Measurements from ENCODE around the gene SFXN5.
A peak's percentile ranks its signal among the peaks of the same experiment; 100 is the strongest.

Gene SFXN5

GRCh38 chr2:73043276-73043675 is 28.2 kb downstream of the SFXN5 start:
- no peak for DNase-seq

DNA sequence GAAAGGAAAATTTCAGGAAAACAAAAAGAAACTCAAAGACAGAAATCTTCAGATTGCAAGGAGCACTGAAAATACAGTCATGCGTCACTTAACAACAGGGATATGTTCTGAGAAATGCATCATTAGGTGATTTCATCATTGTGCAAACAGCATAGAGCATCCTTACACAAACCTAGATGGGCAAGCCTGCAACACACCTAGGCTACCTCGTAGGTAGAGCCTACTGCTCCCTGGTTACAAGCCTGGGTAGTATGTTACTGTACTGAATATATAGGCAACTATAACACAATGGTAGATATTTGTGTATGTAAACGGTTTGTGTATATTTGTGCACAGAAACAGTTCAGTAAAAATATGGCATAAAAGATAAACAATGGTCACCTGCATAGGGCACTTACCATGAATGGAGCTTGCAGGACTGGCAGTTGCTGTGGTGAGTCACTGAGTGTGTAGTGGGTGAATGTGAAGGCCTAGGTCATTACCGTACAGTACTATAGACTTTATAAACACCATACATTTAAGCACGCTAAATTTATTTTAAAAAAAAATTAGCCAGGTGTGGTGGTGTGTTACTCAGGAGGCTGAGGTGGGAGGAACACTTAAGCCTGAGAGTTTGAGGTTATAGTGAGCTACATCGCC is 33.4 kb downstream of the SFXN5 start:
- no peak for DNase-seq

GRCh38 chr2:73036766-73037165 is 34.7 kb downstream of the SFXN5 start:
- no peak for DNase-seq

DNA sequence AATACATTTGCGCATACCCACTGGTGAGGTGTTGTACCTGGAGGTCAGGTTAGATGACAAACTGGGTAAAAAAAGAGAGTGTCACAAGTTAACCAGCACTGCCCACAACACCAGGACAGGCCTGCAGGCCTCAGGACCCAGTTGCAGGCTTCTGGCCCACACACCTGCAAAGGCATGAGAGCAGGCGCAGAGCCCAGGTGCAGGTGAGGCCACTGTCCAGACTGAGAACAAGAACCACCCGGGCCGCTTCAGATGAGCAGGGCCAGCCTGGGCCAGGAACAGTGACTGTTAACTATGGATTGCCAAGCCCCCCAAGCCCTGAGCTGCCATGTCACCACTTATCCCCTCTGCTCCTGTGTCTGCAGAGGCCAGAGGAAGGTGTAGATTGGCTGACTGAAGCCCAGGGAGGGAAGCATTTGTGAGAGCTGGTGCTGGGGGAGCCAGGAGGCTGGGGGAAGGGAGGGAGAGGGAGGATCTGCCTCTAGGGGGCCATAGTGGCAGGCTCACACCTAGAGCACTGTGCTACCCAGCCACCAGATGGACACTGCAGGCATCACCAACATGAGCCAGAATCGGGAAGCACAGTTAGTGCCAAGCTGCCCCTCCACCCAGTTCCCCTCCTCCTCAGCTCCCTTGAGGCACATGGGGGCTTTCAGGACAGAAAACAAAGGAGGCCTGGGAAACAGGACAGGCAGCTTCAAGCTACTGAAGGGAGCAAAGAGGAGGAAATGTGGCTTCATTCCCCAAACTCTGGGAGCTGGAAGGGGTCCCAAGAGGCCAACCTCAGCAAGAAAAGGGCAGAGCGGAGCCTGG is 35.4 kb downstream of the SFXN5 start:
- DNase-seq, result no peak

DNA sequence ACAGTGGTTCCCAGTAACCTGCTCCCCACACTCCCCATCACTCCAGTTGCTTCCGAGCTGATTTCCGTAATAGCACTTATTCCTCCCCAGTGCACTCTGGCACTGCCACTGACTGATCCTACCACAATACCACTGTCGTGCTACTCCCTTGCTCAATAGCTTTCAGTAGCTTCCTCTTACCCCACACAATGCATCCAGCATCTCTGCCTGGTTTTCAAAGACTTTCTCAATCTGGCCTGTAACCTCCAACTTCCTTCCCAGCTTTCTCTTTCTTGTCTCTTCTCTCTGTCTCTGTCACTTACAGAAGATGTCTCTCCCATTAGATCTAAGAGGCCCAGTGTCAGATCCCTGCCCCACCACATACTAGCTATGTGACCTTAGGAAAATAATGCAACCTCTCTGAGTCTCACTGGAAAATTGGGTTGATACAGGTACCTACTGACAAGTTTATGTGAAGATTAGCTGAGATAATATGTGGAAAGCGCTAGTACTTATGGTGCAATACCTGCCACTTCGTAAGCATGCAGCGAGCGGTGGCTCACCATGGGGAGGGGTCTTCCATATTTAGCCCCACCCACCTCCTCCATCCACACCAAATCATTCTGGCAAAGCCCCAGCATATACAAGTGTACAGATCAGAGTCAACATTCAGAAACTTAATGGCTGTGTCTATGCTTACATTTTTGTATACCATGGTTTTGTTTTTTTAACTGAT is 36.7 kb downstream of the SFXN5 start:
- DNase-seq, result no peak

GRCh38 chr2:73033766-73034381 is 37.6 kb downstream of the SFXN5 start:
- no peak for DNase-seq

- no peak for DNase-seq
These were observed 38.3 kb downstream of the SFXN5 start for GRCh38 chr2:73033142-73033765.

GRCh38 chr2:73032702-73033097 is 38.8 kb downstream of the SFXN5 start:
- no peak for DNase-seq

DNA sequence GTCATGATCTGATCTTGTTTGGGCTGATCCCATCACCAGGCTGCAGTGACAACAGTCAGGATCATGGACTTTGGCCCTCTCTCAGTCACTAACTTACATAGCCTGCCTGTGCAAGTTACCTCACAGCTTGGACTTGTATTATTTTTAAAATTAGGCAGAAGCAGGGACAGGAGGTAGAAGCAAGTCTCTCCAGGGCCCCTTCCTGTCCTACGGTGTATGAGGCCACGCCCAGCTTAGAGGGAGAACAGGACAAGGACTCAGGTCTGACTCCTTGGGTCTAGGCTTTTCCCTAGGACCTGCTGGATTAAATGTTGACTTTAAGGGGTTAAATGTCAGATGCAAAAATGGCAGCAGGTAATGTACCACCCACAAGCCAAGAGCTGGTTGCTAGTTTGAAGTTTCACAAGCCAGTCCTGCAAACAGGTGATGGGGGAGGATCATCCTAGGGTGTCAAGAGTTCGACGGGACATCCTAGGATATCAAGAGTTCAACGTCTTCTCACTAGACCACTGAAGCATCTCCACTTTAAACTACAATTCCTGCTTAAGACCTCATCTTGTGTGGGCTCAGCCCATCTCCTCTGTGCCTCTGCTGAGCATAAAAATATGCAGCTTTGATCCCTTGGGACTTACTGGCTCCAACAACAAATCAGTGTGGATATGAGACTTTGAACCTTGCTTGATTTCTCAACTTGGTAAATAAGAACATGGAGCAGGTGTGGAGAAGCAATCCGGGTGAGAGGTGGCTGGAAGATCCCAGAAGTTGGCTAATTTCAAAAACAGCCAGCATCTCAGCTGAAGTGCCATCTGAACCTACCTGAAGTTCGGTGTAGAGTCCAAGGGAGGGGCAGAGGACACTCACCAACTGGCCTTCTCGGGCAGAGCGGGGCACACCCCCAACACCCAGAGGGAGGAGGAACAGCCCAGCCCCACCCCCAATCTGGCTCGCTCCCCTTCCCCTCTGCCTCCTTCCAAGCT is 39.5 kb downstream of the SFXN5 start:
- DNase-seq, result no peak

DNA sequence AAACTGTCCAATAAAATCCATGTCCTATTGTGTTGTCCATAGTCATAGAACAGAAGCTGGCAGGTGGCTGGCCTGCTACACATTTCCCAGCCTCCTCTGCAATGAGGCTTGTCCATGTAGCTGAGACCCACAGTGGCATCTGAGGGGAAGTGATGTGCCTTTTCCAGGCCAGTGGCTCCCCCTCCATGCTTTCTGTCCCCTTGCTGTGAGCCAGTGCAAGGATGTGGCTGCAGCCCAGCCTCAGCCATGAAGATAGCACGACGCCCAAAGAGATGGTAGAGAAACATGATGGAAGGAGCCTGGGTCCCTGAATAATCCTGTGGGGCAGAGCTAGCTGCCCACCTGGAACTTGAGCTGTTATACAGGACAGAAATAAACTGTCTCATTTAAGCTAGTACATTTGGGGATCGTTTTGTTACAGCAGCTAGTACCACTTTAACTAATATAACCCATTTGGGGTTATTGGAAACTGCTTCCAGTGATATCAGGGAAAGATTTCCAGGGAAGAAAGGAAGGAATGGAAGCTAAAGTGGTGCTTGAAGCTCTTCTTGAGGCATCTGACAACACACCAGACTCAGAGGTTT is 40.3 kb downstream of the SFXN5 start:
- DNase-seq, result no peak

DNA sequence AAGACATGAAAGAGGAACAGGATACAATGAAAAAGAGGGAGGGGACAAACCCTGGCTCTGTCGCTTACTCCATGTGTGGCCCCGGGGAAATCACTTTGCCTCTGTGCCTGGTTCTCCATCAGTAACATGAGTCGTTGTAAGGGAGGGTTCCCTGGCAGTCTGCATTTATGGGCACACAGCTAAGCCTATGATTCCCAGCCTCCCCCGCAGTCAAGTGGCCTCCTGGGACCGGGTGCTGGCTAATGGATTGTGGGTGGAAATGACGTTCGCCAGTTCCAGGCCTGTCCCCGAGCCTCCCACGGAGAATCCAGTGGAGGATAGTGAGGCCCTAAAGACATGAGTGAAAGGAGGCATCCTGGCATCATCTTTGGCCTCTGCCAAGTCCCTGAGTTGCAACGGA is 42.7 kb downstream of the SFXN5 start:
- DNase-seq, result peak; percentile 79

- no peak for DNase-seq
These were observed 44.2 kb downstream of the SFXN5 start for GRCh38 chr2:73027340-73027739.

DNA sequence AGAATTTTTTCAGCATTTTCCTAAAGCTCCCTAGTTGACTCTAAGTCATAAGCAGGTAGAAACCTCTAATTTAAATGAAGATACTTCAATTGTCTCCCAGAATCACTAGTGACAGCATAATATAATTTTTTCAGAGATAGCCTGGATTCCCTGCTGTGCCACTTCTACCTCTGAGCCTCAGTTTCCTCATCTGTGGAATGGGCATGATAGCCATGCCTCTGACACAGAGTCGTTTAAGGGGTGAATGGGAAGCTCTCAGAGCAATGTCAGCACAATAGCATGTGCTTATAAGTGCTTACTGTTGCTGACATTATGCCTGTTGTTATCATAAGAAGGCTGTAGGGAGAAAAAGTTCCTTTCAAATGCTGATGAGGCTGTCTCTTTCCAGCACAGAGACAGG is 48.0 kb downstream of the SFXN5 start:
- no peak for DNase-seq

DNA sequence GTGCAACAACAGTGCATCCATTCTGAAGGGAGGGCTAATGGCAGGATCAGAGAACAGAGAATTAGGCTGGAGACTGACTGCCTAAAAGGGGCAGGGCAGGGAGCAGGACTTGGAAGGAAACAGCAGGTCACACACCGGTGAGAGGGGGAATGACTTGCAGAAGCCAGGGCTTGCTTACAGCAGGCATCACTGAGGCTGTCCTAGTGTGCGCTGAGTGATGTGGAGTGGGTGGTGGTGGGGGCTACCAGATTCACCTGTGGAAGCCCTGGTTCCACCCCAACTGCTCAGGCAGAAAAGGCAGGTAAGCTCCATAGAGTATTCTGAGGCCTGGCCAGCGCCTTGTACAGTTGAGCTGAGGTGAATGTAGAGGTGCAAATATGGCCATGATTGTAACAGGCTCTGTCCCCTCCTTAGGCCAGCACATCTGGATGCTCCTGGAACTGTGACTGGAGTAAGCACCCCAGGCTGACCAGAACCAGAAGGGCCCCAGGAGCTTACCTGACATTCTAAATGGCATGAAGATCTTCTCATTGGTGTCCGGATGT is 49.4 kb downstream of the SFXN5 start:
- DNase-seq, result no peak

DNA sequence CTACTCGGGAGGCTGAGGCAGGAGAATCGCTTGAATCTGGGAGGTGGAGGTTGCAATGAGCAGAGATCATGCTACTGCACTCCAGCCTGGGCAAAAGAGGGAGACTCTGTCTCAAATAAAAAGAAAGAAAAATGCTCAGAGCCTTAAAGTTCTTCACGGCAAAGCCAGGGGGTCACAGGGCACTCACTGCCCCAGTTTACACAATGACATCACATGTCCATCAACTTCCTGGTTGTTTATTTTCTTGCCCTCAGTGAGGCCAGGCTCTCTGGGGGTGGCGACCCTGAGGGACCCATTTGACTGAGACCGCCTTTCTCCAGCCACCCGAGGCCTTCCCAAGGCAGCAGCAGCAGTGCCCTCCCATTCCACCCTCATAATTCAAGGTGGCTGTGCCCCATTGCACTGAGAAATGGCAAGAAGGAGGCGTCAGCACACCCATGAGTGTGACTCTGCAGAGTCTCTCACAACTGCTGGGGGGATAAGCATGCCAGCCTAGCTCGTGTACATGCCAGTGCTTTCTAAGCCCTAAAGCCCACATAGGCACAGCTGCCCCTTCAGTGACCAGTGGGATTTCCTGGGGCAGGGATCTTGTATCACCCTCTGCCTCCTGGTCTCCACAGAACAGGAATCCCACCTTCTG is 50.0 kb downstream of the SFXN5 start:
- DNase-seq, result no peak

DNA sequence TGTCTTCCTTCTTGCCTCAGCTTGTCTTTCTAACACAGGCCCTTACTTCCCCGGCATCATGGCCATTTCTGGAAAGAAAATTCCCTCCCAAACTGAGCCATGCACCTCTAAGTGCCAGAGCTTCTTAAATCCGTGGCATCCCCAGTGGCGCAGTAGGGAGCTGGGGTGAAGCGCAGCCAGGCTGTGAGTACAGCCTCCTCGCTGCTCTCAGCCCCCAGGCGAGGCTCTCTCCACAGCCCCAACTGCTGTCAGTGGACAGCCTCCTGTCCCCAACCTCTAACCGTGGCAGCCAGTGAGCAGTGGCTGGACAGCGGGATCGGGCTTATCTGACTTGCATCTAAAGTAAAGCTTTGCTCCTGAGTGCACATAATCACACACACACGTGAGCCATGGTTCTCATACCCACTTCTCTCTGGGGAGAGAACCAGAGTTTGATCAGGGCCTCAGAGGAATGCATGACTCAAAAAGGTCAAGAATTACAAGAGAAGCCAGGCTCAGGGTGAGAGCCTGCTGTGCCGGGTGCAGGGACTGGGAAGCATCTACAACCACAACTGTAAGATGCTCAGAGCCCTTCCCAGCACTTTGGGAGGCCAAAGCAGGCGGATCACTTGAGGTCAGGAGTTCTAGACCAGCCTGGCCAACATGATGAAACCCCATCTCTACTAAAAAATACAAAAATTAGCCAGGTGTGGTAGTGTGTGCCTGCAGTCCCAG is 50.7 kb downstream of the SFXN5 start:
- no peak for DNase-seq

DNA sequence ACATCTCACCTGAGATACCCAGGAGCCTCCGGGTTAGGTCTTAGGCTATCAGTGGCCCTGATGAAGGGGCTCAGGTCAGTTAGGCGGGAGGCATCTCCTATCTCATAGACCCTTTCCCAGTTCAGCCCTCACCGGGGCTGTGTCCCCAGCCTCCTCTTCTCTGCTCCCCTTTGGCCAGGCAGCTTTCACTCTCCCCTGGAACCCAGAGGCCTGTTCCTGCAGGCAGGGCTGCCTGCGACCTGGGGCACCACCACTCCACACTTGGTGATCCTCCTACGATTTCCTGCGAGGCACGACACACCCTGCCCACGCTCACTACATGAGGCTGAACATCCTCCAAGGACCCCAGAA is 51.2 kb downstream of the SFXN5 start:
- no peak for DNase-seq

DNA sequence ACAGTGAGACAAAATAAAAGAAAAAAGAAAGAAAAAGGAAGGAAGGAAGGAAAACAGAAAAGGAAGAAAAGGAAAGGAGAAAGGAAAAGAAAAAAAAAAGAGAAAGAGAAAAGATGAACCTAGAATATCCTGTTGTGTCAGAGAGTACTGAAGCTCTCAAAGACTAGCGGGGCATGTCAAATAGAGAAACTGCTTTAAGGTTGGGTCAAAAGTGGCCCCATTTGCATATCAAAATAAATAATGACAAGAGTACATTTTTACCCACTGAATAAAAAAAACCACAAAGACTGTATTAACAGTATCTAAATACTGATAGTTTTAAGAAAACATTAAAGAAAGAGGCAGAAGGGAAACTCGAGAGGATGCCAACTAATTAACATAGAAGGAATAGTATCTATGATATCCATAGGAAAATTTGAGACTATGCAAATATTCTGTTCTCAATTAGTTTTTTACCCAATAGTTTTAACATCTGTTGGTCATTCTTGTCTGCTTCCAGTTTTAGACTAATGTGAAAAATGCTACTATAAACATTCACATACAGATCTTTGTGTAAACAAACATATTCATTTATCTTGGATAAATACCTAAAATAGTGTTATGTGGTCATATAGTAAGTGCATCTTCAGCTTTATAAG is 53.2 kb downstream of the SFXN5 start:
- no peak for DNase-seq

- DNase-seq, result no peak
These were observed 57.6 kb downstream of the SFXN5 start for GRCh38 chr2:73013936-73014335.

Measured in NCI-H2171 (cell line).